Epithelial cell of esophagus (primary cell): ENCODE measurements around the gene C14orf119.

ENCODE experiments used
- DNase-seq: peaks from one replicate; pipeline ENCODE4 v3.0.0; 2010; ENCODE audit warnings: low read depth
- H3K4me3 ChIP-seq: 2 replicates; pipeline ENCODE4 v1.5.1; 2011; ENCODE audit warnings: mild to moderate bottlenecking, low read length, control low read depth
- TF ChIP-seq, protein P1 (sequence below): IDR thresholded peaks from 2 replicates; pipeline ENCODE4 v1.5.1; 2011; ENCODE audit warnings: low read depth, mild to moderate bottlenecking, low read length, control low read depth, inconsistent platforms; ENCODE audit not compliant: insufficient read depth; ENCODE audit errors: missing control alignments

Gene C14orf119

DNA sequence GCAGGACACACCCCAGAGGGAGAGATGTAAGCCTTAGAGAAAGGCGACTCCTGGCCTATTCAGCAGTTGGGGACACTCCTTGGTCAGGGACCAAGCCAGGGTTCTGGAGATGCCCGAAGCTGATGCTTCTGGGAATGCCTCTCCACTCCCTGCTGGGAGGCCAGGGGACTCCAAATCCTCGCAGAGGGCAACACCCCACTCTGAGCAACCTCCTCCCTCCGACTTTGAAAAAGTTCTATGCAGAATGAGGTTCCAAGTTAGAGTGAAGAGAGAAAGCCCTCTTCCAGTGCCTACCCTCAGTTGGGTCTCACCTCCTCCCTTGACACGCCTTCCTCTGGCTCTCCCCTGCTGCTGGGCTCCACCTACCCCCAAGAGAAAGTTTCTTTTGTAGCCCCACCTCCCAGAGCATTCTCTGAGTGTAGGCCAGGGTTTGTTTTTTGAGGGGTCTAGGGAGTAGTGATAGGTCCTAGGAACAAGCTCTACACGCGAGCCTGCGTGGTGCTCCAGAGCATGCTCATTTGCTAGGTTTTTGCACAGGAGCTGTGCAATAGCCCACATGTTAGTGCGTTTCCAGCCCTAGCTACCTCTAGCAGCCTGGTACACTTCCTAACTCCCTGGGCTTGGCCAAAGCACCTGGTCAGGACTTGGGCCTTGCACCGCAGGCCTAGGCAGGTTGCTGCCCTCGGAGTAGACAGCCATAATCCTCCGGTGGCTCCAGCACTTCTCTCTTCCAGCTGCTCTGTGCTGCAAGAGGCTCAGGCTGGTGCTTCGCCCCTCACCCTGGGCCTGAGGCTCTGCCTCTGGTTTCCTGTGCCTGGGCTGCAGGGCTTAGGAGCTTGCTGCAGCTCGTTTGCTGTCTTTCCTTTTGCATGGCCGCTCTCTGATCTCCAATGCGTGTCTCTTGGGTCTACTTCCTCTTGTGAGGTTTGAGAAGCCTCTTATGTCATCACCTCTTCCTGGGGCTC, 24.3 kb downstream of the C14orf119 start:
- TF ChIP-seq, protein P1, sequence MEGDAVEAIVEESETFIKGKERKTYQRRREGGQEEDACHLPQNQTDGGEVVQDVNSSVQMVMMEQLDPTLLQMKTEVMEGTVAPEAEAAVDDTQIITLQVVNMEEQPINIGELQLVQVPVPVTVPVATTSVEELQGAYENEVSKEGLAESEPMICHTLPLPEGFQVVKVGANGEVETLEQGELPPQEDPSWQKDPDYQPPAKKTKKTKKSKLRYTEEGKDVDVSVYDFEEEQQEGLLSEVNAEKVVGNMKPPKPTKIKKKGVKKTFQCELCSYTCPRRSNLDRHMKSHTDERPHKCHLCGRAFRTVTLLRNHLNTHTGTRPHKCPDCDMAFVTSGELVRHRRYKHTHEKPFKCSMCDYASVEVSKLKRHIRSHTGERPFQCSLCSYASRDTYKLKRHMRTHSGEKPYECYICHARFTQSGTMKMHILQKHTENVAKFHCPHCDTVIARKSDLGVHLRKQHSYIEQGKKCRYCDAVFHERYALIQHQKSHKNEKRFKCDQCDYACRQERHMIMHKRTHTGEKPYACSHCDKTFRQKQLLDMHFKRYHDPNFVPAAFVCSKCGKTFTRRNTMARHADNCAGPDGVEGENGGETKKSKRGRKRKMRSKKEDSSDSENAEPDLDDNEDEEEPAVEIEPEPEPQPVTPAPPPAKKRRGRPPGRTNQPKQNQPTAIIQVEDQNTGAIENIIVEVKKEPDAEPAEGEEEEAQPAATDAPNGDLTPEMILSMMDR = no peak
- no peak for DNase-seq
- no peak overlapping the region for H3K4me3 ChIP-seq

DNA sequence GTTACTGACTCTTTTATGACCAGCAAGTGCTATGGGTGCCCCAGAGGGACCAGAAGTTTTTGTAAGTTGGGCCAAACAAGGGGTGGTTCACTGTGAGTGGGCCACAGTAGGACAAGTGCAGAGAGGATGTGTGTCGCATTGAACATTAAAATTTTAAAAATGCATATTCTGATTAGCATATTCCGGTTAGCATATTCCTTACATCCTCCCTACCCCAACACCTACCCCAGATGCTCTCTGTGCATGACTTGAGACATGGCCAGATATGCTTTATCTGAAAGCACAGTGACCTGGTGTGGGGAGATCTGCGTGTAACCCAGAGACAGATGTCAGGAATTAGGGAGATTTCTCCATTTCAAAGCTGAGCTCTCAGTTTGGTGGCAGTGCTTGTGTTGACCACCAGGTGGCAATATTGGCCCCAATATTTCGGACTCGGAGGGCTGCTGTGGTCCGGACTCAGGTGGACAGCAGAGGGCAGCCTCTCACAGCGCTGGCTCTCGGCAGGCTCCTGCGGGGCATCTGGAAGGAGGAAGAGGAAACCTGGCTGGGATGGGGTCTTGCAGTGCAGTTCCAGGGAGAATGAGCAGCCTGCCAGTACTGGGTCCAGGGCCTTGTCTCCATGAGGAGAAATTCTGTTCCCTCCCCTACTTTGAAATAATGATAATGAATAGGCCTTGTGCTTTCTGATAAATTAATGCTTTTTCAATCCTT, 25.4 kb downstream of the C14orf119 start:
- DNase-seq = peak; percentile 82
- TF ChIP-seq, protein P1 = peak; percentile 100
- no peak overlapping the region for H3K4me3 ChIP-seq

DNA sequence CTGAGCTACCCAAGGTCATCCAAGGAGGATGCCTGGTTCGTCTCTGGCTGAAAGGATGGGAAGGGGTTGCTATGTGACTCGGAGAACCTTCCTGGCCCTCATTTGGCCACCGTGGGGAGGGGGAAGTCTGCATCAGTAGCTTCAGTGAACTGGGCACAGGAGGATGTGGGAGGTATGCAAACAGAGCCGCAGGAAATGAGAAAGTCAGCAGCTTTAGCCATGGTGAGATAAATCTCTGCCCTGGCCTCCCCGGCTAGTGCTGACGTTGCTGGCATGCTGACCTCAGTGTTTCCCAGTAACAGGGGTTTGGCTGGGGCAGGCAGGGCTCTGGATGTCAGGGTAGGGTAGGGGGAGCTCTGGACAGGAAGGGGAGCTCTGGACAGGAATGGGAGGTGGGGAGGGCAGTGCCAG, 26.1 kb downstream of the C14orf119 start:
- TF ChIP-seq, protein P1 = no peak
- H3K4me3 ChIP-seq = no peak overlapping the region
- DNase-seq = no peak

DNA sequence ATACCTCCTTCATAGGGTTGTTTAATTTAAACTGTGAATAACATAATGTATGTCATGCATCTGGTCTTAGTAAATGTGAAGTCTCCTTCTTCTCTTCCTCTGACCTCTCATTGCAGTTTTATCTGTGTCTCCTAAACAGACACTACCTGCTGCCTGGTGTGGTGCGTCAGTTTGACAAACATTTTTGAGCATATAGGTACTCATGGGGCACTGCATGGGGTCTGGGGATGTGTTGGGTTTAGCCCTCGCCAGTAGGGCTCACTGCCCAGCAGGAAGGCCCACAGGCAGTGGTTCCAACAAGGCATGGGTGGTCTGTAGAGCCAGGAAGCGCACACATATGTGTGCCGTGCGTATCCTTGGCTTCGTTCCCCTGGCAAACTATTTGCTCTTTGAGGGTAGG, 26.8 kb downstream of the C14orf119 start:
- no peak for DNase-seq
- no peak overlapping the region for H3K4me3 ChIP-seq
- TF ChIP-seq, protein P1 = no peak

DNA sequence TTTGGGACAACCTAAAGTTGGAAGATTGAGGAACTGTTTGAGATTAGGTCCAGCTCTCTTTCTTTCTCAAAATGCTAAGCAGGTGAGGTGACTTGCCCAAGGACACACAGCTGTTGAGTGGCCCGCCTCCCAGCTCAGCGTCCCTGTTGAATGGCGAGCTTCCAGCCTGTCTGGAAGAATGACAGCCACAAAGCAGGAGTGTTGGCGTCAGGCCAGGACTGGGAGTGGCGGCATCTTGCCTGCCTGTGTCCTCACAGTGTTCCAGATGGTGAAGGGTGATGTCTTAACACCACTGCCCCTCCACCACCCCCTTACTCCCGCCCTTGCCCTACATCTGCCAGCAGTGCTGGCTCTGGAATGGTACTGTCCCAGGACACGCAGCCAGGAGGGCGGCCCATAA, 28.1 kb downstream of the C14orf119 start:
- DNase-seq = peak; percentile 64
- no peak overlapping the region for H3K4me3 ChIP-seq
- TF ChIP-seq, protein P1 = no peak

DNA sequence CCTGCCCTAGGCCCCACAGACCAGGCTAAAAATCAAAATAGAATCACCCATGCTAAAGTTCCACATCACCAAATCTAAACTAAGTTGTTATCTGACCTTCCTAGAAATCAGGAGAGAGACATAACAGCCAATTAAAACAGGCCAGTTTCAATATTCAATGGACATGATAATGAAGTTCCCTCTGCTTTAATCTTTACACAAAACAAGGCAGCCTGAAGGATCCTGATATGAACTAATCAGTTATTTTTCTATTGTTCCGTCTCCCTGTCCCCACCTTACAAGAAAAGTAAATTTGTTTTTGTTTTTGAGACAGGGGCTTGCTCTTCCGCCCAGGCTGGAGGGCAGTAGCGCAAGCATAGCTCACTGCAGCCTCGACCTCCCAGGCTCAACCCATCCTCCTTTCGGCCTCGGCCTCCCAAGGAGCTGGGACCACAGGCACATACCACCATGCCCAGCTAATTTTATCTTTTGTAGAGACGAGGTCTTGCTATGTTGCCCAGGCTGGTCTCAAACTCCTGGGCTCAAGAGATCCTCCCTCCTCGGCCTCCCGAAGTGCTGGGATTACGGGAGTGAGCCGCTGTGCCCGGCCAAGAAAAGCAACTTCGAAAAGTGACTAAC, 29.1 kb downstream of the C14orf119 start:
- no peak for DNase-seq
- H3K4me3 ChIP-seq = no peak overlapping the region
- TF ChIP-seq, protein P1 = no peak
